Suprapubic skin (tissue), 4 donors: Measurements from ENCODE around the gene TMEM179B. TPM values are rescaled to one million over a fixed set of nuclear protein-coding genes. Genes with fewer than 3 reads are reported as not detected.
A peak's percentile ranks its signal among the peaks of the same experiment; 100 is the strongest.

Experiments
- DNase-seq, 2 donors: peaks; one replicate each; pipeline ENCODE4 v3.0.0-alpha.2; 2019; ENCODE audit warnings: low spot score in 2 of 2
- H3K27ac ChIP-seq: fragments of 200-600 bp; sonication (generic); one replicate; pipeline ENCODE4 v1.5.1; 2019
- H3K27me3 ChIP-seq: fragments of 200-600 bp; sonication (generic); one replicate; pipeline ENCODE4 v1.5.1; 2019
- H3K36me3 ChIP-seq: fragments of 200-600 bp; sonication (generic); one replicate; pipeline ENCODE4 v1.5.1; 2019
- H3K4me1 ChIP-seq: fragments of 200-600 bp; sonication (generic); one replicate; pipeline ENCODE4 v1.5.1; 2019
- H3K4me3 ChIP-seq: fragments of 200-600 bp; sonication (generic); one replicate; pipeline ENCODE4 v1.5.1; 2019; ENCODE audit warnings: mild to moderate bottlenecking
- H3K9me3 ChIP-seq: fragments of 200-600 bp; sonication (generic); one replicate; pipeline ENCODE4 v1.5.1; 2019
- EP300 ChIP-seq: sonication (generic); formaldehyde crosslinking; IDR thresholded peaks from one replicate; pipeline ENCODE4 v1.6.1; 2017; ENCODE audit warnings: antibody characterized with exemption
- POLR2A ChIP-seq, 2 donors: fragments of 450-650 bp; IDR thresholded peaks; one replicate each; pipeline ENCODE4 v1.6.1; 2017; ENCODE audit warnings: antibody characterized with exemption in 2 of 2, mild to moderate bottlenecking in 2 of 2, moderate library complexity in 2 of 2
- POLR2AphosphoS5 ChIP-seq, 3 donors: sonication (generic); formaldehyde crosslinking; IDR thresholded peaks; one replicate each; pipeline ENCODE4 v1.6.1; 2017; ENCODE audit warnings: antibody characterized with exemption in 3 of 3
- WGBS: methylation state at CpG from one replicate; pipeline ENCODE4 v1.1.5; 2018; 5-methylcytosine and 5-hydroxymethylcytosine counted together
- total RNA-seq, 4 donors: library from RNA; depleted of rRNA; stranded (reverse); fragments of >200 nt; gene quantifications; one replicate each; pipeline ENCODE4 v1.1.0, GENCODE V29; 2016
- TF ChIP-seq, protein P1 (sequence below), 2 donors: fragments of 200-600 bp in 1 of 2; fragments of 450-650 bp in 1 of 2; sonication (generic) in 1 of 2; IDR thresholded peaks; one replicate each; pipeline ENCODE4 v1.5.1; 2016 to 2019; ENCODE audit warnings: antibody characterized with exemption in 2 of 2, mild to moderate bottlenecking in 1 of 2, moderate library complexity in 1 of 2

Gene TMEM179B
- total RNA-seq, 4 donors from 2014 or later = 37.6 to 72.6 (median 59.8) TPM

DNA sequence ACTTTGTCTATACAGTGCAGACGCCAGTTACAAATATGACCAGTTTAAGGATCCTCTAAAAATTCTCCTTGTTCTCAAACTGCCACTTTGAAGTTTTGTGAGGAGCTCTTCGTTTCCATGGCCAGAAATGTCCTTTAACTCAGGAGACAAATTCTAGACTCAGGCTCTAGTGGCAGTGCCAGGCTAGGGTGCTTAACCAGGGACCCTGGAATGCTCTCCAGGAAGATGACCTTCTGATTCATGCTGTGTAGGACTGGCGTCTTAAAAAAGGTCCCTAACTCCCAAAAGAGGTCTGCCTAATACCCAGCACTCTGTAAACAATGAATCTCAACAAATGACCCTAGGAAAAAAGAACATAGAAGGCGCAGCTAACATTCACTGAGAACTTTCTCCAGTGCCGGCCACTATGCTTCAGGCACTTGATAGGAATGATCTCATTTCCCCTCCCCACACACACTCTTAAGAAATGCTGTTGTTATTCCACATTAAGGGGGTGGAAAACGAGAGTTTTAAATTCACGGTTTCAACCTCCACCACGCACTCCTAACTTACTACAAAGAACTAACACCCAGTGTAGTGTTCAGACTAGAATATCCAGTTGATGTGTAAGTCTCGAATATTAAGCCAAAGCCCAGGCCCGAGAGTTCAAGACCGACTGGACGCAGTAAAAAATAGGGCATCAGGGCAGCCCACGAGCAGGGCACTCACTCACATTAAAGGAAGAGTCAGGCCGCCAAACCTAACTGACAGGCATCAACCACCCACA lies 17.3 kb downstream of the TMEM179B start:
- H3K9me3 ChIP-seq = no peaks in the 10 kb centered on the region
- TF ChIP-seq POLR2AphosphoS5 (IDR thresholded peaks at IDR 0.05) (no peak), EP300 (no peak), POLR2A (IDR thresholded peaks at IDR 0.05) (no peak)
- TF ChIP-seq, protein P1, sequence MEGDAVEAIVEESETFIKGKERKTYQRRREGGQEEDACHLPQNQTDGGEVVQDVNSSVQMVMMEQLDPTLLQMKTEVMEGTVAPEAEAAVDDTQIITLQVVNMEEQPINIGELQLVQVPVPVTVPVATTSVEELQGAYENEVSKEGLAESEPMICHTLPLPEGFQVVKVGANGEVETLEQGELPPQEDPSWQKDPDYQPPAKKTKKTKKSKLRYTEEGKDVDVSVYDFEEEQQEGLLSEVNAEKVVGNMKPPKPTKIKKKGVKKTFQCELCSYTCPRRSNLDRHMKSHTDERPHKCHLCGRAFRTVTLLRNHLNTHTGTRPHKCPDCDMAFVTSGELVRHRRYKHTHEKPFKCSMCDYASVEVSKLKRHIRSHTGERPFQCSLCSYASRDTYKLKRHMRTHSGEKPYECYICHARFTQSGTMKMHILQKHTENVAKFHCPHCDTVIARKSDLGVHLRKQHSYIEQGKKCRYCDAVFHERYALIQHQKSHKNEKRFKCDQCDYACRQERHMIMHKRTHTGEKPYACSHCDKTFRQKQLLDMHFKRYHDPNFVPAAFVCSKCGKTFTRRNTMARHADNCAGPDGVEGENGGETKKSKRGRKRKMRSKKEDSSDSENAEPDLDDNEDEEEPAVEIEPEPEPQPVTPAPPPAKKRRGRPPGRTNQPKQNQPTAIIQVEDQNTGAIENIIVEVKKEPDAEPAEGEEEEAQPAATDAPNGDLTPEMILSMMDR (IDR thresholded peaks at IDR 0.05) = no peak
- no peaks in the 10 kb centered on the region for H3K27me3 ChIP-seq
- peak overlapping the region; percentile 91 for H3K27ac ChIP-seq
- H3K36me3 ChIP-seq = peaks cover 39% of the 10 kb centered on the region
- H3K4me3 ChIP-seq = peak overlapping the region; percentile 90
- no peak for DNase-seq
- WGBS = 3% methylated on average over 14 of the region's 14 CpGs
- peaks cover 32% of the 10 kb centered on the region for H3K4me1 ChIP-seq

DNA sequence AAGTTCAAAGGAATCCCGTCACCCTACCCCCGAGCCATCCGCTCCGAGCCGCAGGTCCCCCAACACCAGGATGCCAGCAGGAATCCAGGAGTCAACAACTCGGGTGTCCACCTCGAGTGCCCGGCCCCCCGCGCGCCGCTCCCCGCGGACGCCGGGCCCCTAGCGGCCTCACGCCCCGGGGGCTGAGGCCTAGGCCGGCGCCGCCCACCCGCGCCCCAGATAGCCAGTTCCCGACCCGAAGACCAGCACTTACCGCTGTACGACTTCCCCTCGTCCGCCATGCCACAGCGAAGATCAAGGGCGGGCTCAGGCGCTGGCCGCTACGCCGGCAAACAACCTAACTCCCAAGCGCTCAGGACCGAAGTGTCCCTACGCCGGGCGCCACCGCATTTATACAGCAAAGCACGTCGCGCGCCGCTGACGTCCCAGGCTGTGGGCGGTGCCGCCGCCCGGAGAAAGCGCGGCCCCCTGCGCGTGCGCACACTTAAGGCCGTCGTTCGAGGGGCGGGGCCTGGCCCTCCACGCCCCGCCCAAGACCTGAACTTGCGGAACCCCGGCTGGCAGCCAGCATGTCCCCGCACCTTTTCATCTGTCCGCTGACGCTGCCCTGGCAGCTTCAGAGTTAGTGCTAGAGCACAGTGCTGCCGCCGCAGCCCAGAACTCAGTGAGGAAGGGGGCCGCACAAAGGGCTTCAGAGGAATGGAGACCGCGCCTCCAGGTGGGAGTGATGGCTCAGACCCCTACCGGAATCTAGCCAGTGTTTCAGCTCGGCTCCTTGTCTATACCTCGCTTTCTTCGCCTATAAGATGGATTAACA lies 18.1 kb downstream of the TMEM179B start, which contains the start of gene NXF1:
Gene NXF1, minus strand, starts transcription at position 365 of the 817 bp plus-strand sequence. Its CDS starts 84 bp downstream, at position 281.
- peaks cover 32% of the 10 kb centered on the region for H3K4me1 ChIP-seq
- H3K27ac ChIP-seq = peak within 1 kb of the TSS; percentile 91
- no peaks in the 10 kb centered on the region for H3K9me3 ChIP-seq
- WGBS = under 1% methylated on average over 36 of the region's 77 CpGs
- no peaks in the 10 kb centered on the region for H3K27me3 ChIP-seq
- peak within 1 kb of the TSS; percentile 90 for H3K4me3 ChIP-seq
- TF ChIP-seq POLR2A (IDR thresholded peaks at IDR 0.05) = peak; percentile 99 to 100
- TF ChIP-seq EP300 = no peak
- peak; percentile 99 to 100 (median 100) for TF ChIP-seq POLR2AphosphoS5 (IDR thresholded peaks at IDR 0.05)
- TF ChIP-seq, protein P1 (IDR thresholded peaks at IDR 0.05) = peak in 1 of 2 donors; percentile 43
- peaks cover 32% of the 10 kb centered on the region for H3K36me3 ChIP-seq
- peak; percentile 95 to 98 for DNase-seq

DNA sequence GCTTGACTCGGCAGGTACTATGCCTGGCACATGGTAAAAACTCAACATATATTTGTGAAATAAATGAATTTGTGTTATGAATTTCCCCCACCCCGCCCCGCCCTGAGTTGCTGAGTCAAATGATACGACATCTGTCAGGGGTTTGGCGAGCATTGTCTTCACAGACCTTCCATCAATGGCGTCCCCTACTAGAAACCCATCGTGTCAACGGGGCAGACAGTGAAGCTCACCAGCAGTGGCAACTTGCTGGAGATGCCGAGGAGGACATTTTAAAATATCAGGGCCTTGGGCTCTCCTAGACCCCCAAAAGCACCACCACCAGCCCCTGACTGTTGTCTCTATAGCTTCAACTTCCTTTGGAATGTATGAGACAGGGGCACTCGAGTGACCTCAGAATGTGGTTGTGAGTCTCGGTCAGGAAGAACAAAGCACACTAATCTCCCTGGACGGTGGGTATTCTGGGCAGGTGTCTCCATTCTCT lies 18.8 kb downstream of the TMEM179B start:
- TF ChIP-seq POLR2AphosphoS5 (IDR thresholded peaks at IDR 0.05) = no peak
- TF ChIP-seq, protein P1 (IDR thresholded peaks at IDR 0.05) = no peak
- TF ChIP-seq POLR2A (IDR thresholded peaks at IDR 0.05) = no peak
- TF ChIP-seq EP300 = no peak

DNA sequence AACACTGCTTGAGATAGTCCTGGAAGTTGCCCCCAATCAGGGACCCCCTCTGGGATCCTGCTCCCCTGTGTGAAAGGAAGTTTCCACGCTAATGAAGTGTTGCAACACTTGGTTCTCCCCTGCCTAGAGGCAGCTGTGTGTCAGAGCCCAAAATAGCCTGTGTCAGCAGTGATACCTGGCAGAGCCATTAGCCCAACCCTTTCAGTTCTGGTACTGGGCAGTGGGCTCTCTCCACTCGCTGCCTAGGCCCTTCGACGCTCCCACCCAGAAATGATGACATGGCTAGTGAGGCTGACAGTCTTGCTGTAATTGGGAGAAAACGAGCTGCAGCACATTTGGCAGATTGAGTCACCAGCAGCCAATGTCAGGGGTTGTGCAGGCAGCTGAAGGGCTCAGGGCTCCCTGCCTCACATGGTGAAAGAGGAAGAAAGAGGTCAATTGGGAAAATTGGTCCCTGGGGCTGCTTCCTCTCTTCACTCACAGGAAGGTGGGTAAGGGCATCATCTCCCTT lies 19.5 kb downstream of the TMEM179B start:
- Histone ChIP-seq H3K4me1 (peaks cover 32% of the 10 kb centered on the region), H3K27me3 (no peaks in the 10 kb centered on the region), H3K9me3 (no peaks in the 10 kb centered on the region), H3K36me3 (peaks cover 18% of the 10 kb centered on the region), H3K27ac (peak overlapping the region; percentile 91), H3K4me3 (no peak overlapping the region)
- DNase-seq = no peak
- WGBS = 40% methylated on average over 5 of the region's 5 CpGs
- TF ChIP-seq POLR2AphosphoS5 (IDR thresholded peaks at IDR 0.05) (no peak), POLR2A (IDR thresholded peaks at IDR 0.05) (no peak), EP300 (no peak)
- TF ChIP-seq, protein P1 (IDR thresholded peaks at IDR 0.05) = no peak

More for the DNA sequence above, 18.8 kb downstream of the TMEM179B start:
- Histone ChIP-seq H3K9me3 (no peaks in the 10 kb centered on the region), H3K4me1 (peaks cover 32% of the 10 kb centered on the region), H3K27ac (peak overlapping the region; percentile 91), H3K27me3 (no peaks in the 10 kb centered on the region), H3K4me3 (peak overlapping the region; percentile 90), H3K36me3 (peaks cover 24% of the 10 kb centered on the region)
- WGBS = 20% methylated on average over 8 of the region's 12 CpGs
- no peak for DNase-seq
